Measurements from ENCODE around the gene NNAT.
"Not testable (repeated sequence)": the region's sequence is repeated elsewhere in the genome, so short reads cannot be mapped to it uniquely, and the experiment has no call there.

The NNAT gene

DNA sequence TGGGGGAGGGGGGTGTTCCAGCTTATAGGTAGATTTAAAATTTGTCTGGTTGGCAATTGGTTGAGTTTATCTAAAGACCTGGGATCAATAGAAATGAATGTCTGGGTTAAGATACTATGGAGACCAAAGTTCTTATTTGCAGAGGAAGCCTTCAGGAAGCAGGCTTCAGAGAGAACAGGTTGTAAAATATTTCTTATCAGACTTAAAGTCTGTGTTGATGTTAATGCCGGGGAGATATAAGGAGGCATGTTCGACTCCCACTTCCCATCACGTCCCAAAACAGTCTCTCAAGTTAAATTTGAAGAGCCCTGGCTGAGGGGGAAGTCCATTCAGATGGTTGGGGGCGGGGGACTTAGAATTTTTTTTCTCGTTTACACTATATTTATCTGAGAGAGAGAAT lies 19.0 kb downstream of the NNAT start:
- no peak for DNase-seq (ENCODE audit: low read depth in 2 of 2)

GRCh38 chr20:37540838-37541237 lies 19.8 kb downstream of the NNAT start:
- not testable (repeated sequence) for DNase-seq (ENCODE audit: low read depth in 2 of 2)

- no peak for DNase-seq (ENCODE audit: low read depth in 2 of 2)
Observed at GRCh38 chr20:37541326-37541725, 20.3 kb downstream of the NNAT start.

GRCh38 chr20:37542281-37542680 lies 21.2 kb downstream of the NNAT start:
- DNase-seq (ENCODE audit: low read depth in 2 of 2): no peak

GRCh38 chr20:37543828-37544227 lies 22.8 kb downstream of the NNAT start:
- DNase-seq (ENCODE audit: low read depth in 2 of 2): no peak

- DNase-seq (ENCODE audit: low read depth in 2 of 2): no peak
Observed at GRCh38 chr20:37544386-37544785, 23.3 kb downstream of the NNAT start.

DNA sequence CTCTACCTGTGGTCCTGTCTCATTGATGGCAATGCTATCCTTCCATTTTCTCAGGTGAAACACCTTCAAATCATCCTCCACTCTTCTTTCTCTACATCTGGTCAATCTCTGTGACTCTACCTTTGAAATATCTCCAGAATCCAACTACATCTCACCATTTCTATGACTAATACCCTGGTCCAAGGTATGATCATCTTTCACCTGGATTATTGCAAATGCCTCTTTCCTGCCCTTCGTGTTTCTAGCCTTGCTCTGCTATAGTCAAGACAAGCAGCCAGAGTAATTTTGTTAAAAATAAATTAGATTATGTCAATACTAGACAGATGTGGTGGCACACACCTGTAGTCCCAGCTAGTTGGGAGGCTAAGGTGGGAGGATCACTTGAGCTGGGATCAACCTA lies 24.5 kb downstream of the NNAT start:
- no peak for DNase-seq (ENCODE audit: low read depth in 2 of 2)

- DNase-seq (ENCODE audit: low read depth in 2 of 2): no peak
Observed at GRCh38 chr20:37547912-37548311, 26.9 kb downstream of the NNAT start.

GRCh38 chr20:37550101-37550920 lies 29.3 kb downstream of the NNAT start:
- not testable (repeated sequence) for DNase-seq (ENCODE audit: low read depth in 2 of 2)

- DNase-seq (ENCODE audit: low read depth in 2 of 2): not testable (repeated sequence)
Observed at GRCh38 chr20:37551660-37552059, 30.6 kb downstream of the NNAT start.

DNA sequence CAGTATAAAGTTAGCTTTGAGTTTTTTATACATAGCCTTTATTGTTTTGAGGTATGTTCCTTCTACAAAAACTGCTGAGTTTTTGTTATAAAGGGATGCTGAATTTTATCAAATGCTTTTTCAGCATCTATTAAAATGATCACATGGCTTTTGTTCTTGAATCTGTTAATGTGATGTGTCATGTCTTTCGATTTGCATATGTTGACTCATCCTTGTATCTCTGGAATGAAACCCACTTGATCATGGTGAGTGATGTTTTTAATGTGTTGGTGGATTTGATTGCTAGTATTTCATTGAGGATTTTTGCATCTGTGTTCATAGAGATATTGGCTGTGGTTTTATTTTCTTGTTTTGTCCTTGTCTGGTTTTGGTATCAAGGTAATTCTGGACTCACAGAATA lies 31.4 kb downstream of the NNAT start:
- no peak for DNase-seq (ENCODE audit: low read depth in 2 of 2)

DNA sequence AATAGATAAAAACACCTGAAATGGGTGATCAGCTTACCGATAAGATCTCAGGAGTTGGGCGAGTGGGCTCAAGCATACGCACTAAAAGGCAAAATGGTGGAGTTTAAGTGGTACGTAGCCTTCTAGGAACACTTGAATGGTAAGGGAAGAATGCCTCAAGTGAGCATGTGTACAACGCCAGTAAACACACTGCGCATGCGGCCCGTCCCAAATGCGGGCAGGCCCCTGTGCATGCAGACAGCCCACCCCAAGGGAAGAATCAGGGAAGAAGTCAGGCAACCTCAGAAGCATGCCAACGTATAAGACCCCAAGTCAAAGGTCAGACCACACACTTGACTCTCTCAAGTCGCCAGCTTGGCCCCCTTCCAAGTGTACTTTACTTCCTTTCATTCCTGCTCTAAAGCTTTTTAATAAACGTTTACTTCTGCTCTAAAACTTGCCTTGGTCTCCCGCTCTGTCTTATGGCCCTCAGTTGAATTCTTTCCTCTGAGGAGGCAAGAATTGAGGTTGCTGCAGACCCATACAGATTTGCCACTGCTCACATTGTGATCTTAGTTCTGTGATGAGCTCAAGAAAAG lies 33.8 kb downstream of the NNAT start:
- not testable (repeated sequence) for DNase-seq (ENCODE audit: low read depth in 2 of 2)

GRCh38 chr20:37556538-37556937 lies 35.5 kb downstream of the NNAT start:
- DNase-seq (ENCODE audit: low read depth in 2 of 2): no peak

GRCh38 chr20:37558306-37558705 lies 37.3 kb downstream of the NNAT start:
- DNase-seq (ENCODE audit: low read depth in 2 of 2): no peak

DNA sequence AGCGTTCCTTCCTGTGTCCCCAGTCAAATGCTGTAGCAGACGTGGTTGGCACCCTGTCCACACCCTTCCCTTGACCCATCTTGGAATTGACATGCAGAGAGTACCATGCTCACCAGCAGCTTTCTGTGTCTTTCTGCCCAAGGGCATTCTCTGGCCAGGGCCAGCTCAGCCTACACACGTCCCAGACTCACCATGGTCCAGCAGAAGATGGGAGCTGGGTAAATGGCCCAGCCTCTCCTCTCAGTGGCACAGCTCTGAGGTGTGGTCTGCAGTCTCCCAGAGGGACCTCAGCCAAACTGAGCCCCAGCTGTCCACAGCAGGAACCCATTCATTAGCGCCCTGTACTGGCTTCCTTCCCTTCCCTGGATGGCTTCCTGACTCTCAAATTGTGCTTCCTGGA lies 37.7 kb downstream of the NNAT start:
- DNase-seq (ENCODE audit: low read depth in 2 of 2): no peak

DNA sequence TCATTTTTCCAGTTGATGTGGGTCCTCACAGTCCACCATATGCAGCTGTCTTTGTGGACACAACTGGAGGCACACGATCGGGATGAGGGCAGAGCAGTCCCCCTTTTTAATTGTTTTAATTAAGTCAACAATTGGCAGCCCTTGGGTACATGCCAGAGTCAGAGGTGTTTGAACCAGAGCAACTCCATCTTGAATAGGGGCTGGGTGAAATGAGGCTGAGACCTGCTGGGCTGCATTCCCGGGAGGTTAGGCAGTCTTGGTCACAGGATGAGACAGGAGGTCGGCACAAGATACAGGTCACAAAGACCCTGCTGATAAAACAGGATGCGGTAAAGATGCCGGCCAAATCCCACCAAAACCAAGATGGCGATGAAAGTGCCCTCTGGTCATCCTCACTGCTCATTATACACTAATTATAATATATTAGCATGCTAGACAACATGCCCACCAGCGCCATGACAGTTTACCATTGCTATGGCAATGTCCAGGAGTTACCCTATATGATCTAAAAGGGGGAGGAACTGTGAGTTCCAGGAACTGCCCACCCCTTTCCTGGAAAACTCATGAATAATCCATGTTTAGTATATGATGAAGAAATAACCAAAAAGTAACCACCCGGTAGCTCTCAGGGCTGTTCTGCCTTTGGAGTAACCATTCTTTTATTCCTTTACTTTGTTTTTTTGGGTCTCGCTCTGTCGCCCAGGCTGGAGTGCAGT lies 38.4 kb downstream of the NNAT start:
- no peak for DNase-seq (ENCODE audit: low read depth in 2 of 2)

- no peak for DNase-seq (ENCODE audit: low read depth in 2 of 2)
Observed at GRCh38 chr20:37560629-37561028, 39.6 kb downstream of the NNAT start.

DNA sequence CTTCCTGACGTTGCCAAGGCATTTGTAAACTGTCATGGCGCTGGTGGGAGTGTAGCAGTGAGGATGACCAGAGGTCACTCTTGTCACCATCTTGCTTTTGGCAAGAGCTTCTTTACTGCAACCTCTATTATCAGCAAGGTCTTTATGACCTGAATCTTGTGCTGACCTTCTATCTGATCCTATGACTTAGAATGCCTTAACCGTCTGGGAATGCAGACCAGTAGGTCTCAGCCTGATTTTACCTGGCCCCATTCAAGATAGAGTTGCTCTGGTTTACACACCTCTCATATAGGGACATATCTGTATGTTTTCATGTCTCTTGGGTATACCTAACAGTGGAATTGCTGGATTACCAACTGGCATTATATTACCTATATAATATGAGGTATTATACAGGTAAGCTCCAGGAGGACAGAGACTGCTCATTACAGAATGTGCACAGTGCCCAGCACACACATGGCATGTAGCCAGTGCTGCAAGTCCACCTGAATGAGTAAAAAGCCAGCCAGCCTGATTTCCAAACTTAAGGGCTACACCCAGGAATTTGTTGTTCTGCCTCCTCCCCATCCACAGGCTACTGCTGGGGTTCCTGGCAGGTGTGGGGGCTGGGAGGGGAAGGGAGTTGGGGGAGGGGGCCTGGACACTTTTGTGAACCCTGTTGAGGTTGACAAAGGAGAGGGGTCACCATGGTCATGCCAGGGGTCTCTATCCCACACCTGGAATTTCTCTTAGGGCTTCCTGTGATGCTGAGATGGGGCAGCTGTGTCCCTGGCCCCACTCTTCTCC lies 41.8 kb downstream of the NNAT start:
- DNase-seq (ENCODE audit: low read depth in 2 of 2): no peak

GRCh38 chr20:37564016-37564387 lies 43.0 kb downstream of the NNAT start:
- no peak for DNase-seq (ENCODE audit: low read depth in 2 of 2)

- DNase-seq (ENCODE audit: low read depth in 2 of 2): peak in 1 of 2 donors; percentile 23
Observed at GRCh38 chr20:37564388-37565133, 43.5 kb downstream of the NNAT start.

GRCh38 chr20:37565134-37565811 lies 44.2 kb downstream of the NNAT start:
- no peak for DNase-seq (ENCODE audit: low read depth in 2 of 2)
